ENCODE measurements around the gene ATP10B.

DNA sequence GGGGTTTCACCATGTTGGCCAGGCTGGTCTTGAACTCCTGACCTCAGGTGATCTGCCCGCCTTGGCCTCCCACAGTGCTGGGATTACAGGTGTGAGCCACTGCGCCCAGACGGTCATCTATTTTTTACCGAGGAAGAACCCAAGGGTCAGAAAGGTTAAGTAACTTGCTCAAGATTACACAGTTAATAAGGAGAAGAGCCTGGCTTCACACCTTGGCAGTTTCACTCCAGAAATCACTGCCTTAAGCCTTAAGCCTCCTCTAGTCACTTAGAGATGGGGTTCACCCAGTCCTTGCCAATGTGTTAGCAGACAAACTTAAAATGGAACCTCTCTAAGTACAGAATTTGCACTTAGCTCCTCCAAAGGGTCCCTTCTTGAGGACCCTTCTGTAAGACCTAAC lies 314.1 kb downstream of the ATP10B start:
- TF ChIP-seq POLR2A (IDR thresholded peaks at IDR 0.05; ENCODE audit: control extremely low read depth in 1 of 2, low read depth in 2 of 2, low read length in 2 of 2): no peak
- TF ChIP-seq POLR2AphosphoS5 (IDR thresholded peaks at IDR 0.05; ENCODE audit: low read depth, low read length): no peak
- TF ChIP-seq YY1 (IDR thresholded peaks at IDR 0.05; ENCODE audit: low read depth, low read length): no peak

Measured in H1 (cell line).